Heart left ventricle (tissue), 13 donors: ENCODE results near the gene SOHLH1.

Source experiments
- CTCF ChIP-seq, 12 donors: fragments of 200-600 bp; sonication (generic) in 4 of 12; IDR thresholded peaks; one replicate each; pipeline versions ENCODE4 v1.5.0 to v1.8.0; 2018 to 2022; ENCODE audit warnings: antibody characterized with exemption in 12 of 12, mild to moderate bottlenecking in 5 of 12
- POLR2A ChIP-seq, 2 donors: fragments of 450-650 bp; IDR thresholded peaks; one replicate each; pipeline ENCODE4 v1.6.1; 2017; ENCODE audit warnings: antibody characterized with exemption in 2 of 2, mild to moderate bottlenecking in 2 of 2, moderate library complexity in 2 of 2
- donor health status: ischemic (EF 13 %, LVEDD 7.1; RV severe dilation, severe dysfunction).
- donor health status: DM: no; HTN: yes; CAD: no.
- donor health status: DM: no; HTN: no; CAD: no.
- donor health status: ischemic (EF 25% LVEDD 6.9; RV normal size, moderate dysfunction).
- donor health status: ischemic (EF 25% LVEDD 5.7; RV mildly dilated, moderate dysfunction).
- donor health status: ischemic (EF 35%, LVEDD 5.7; RV mildly dilated, moderate dysfunction).
- donor health status: nonischemic (EF 11% LVEDD 7.7; RV severe dilation, severe dysfunction).
- donor health status: DM: yes; HTN: yes; CAD: no.
- donor health status: PGD.
- donor health status: ischemic (EF 29% LVEDD 5.4; RV normal size, mild dysfunction).
- donor health status: nonischemic (EF 23%, LVEDD 6.1; RV moderate dilation, normal function).

- TF ChIP-seq CTCF (IDR thresholded peaks at IDR 0.05), result no peak
- TF ChIP-seq POLR2A (IDR thresholded peaks at IDR 0.05), result no peak
Observed at GRCh38 chr9:135697226-135697625, 2.1 kb downstream of the SOHLH1 start.
